Hippocampal formation (tissue), 2 donors: ENCODE results near the gene EEFSEC.

Experiments used
- DNase-seq, 2 donors: peaks; one replicate each; lab custom pipeline; 2025; lab: John Stamatoyannopoulos, UW

The EEFSEC gene

DNA sequence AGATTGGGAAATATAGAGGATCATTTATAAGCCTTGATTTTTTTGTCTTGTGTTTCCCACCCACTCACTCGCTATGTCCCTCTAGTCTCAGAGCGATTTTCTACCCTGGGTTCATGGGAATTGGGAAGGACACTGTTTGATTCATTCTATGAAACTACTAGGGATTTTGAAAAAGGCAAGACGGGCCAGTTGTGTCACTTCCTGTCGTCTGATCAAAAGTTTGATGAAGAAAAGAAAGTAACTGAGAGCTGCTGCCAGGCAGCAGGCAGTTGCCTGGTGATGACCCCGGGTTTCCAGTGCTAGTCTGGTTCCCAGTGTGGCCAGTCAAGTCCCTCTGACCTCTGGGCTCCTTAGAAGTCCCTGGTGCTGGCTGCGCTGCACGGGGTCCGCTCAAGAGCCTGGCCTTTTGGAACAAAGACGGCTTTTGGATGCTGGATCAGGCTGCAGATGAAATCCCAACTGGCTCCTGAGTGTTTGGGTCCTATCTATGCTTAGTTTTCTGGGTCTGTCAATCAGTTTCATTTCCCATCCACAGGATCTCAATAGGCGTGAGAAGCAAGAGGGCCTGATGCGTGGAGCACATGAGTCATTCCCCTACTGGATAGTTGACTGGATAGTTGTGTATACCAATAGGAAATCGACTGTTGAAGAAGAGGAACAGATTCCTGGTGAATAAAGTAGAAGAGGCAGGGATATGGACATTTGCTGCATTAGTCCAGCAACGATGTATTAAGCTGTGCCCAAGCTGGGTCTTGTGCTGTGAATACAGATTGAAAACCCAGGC, 89.7 kb downstream of the EEFSEC start:
- DNase-seq, result no peak

GRCh38 chr3:128243602-128244504, 90.6 kb downstream of the EEFSEC start:
- DNase-seq, result no peak

DNA sequence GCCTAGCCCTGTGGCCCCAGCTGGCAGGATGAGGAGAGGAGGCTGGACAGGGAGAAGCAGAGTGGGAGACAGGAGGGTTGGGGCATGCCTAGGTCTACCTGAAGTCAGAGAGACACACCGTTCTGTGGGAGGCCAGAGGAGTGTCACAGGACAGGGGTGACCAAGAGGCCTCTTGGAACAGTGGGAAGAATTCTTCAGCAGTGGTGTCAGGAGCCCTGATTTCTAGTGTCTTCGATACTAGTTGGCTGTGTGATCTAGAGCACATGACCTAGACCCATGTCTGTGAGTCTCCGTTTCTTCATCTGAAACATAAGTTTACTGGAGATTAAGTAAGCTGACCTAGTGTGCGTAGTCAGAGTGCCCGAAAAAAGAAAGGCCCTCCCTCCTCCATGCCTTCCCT, 92.2 kb downstream of the EEFSEC start:
- DNase-seq, result no peak

DNA sequence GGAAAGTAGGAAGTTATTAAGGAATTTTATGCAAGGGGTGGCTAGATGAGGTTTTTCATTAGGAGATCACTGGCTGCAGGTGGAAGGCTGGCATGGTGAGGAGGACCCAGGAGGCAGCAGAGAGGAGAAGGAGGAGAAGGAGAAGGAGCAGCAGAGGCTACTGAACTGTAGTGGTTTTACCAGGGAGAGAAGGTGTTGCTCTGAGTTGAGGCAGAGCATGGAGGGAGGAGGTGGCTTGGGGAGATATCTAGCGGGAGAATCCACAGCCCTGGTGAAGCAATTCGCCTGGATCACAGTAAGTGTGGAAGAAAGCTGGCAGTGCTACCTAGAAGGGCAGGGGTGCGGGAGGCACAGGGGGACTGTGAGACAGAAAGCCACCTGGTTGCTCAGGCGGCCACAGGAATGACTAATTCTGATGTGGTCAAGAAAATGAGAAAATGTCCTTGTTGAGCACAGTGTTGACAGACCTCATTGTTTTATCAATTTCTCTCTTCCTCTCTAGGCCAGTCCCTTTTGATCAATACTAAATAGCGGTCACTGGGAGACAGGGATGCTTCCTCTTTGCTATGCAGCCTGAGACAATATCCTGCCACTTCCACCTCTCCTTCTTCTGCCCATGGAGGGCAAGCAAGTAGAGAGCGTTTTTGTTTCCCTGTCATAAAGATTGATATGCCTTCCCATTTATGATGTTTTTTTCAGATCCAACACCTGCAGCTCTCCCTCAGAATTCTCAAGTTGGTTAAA, 94.6 kb downstream of the EEFSEC start:
- no peak for DNase-seq

GRCh38 chr3:128252083-128252482, 98.8 kb downstream of the EEFSEC start:
- no peak for DNase-seq

DNA sequence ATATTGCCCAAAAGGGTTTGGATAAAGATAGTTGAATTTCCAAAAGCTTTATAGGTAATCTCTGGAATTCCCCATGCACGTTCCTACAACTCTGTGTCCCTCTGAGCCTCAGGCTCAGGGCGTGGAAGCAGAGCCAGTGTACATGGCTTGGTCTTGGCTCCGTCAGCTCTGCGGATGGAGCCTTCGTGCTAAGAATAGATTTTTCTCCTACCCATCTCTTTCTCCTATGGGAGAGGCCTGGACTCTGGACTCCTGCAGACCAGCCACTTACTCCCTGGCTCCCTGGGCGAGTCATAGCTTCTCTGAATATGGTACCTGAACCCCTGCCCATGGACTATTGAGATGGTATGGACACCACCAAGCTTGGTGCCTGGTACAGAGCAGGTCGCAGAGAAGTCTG, 99.9 kb downstream of the EEFSEC start:
- DNase-seq, result no peak

DNA sequence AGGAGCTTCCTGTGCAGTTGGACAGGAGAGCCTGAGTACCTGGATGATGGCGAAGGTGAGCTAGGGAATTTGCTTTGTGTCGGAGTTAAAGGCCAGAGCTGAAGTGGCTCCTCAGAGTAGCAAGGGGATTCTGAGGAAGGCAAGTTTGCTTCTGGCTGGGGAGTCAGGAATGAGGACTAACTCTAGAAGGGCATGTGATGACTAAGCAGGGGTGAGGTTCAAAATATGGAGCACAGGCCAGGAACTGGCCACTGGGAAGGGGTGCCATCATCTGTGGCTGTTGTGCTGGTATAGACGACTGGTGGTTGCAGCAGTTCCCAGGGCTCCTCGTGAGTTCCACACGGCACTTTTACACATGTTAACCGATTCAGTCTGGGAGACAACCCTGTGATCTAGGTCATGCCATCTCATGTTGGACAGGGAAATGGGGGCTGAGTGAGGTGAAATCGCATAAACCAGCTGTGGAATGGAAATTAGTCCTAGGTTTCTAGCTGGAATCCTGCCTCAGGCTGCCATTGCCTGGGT, 100.8 kb downstream of the EEFSEC start:
- DNase-seq, result no peak

GRCh38 chr3:128254967-128255366, 101.7 kb downstream of the EEFSEC start:
- no peak for DNase-seq

DNA sequence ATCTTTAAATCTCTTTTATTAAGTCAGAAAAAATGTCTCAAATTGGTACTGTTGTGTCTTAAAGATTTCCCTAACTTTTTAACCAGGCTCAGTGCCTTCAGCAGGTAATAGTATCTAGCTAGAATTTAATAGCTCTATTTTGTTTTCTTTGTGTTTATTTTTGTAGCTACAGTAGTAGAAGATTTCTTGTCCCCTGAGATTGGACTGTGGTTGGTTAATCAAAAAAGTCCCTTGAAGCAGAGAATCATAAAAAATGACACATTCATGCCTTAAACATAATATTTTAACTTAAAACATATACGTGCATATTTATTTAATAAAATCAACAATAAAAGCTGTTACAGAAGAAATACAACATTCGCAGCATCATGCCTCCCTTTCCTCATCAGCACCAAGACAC, 102.8 kb downstream of the EEFSEC start:
- DNase-seq, result no peak

GRCh38 chr3:128257632-128258031, 104.4 kb downstream of the EEFSEC start:
- no peak for DNase-seq

- DNase-seq, result no peak
Measured at GRCh38 chr3:128260275-128260674, 107.0 kb downstream of the EEFSEC start.

GRCh38 chr3:128262457-128262856, 109.2 kb downstream of the EEFSEC start:
- DNase-seq, result no peak

DNA sequence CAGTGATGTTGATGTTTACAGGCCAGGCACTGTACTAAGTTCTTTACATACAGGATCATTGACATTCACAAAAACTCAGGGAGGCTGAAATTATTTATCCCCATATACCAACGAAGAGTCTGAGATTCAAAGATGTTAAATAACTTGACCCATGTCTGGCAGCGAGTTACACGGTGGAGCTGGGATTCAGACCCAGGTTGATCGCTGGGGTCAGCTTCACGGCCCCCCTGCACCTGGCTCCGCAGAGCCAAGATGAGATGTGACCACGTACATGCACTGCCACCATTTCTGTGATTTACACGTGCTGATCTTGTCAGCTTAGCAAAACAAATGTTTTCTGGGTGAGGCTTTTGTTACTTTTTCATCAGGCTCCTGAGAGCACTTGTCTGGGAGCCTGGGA, 109.8 kb downstream of the EEFSEC start:
- no peak for DNase-seq

GRCh38 chr3:128263946-128264345, 110.7 kb downstream of the EEFSEC start:
- DNase-seq, result no peak

GRCh38 chr3:128266453-128266852, 113.2 kb downstream of the EEFSEC start:
- DNase-seq, result no peak

- DNase-seq, result no peak
Measured at GRCh38 chr3:128267541-128267940, 114.3 kb downstream of the EEFSEC start.

DNA sequence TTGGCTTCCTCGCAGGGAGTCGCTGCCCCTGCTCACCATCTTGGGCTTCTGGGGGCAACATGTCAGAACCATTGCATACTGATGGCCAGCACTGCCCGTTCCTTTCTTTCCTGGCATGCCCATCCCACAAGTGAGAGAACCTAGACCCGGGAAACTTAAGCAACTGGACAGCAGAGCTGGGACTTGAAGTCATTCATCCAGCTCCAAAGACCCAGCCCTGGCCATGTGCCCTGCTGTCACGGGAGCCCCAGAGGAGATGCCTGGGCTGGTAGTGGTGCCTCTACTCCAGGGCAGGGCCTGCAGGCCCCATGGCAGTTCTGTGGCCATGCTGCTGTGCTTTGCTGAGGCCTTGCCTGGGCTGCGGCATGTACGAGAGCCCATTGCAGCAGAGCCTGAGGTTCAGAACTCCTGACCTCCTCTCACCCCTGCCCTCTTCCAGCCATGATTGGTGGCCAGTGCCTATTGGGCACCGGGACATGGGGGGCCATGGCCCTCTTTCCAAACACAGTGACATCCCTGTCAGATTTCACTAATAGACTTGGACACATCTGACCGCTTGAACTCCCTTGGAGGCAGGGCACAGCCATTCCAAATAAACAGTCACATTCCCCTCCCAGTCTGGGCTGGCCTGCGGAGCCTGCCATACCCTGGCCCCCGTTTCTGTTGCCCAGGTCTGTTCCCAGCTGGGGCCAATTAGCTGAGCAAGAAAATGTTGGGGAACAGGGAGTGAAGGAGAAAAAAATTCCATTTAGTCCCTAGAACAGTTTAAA, 115.9 kb downstream of the EEFSEC start:
- DNase-seq, result no peak

GRCh38 chr3:128269796-128270195, 116.5 kb downstream of the EEFSEC start:
- no peak for DNase-seq

DNA sequence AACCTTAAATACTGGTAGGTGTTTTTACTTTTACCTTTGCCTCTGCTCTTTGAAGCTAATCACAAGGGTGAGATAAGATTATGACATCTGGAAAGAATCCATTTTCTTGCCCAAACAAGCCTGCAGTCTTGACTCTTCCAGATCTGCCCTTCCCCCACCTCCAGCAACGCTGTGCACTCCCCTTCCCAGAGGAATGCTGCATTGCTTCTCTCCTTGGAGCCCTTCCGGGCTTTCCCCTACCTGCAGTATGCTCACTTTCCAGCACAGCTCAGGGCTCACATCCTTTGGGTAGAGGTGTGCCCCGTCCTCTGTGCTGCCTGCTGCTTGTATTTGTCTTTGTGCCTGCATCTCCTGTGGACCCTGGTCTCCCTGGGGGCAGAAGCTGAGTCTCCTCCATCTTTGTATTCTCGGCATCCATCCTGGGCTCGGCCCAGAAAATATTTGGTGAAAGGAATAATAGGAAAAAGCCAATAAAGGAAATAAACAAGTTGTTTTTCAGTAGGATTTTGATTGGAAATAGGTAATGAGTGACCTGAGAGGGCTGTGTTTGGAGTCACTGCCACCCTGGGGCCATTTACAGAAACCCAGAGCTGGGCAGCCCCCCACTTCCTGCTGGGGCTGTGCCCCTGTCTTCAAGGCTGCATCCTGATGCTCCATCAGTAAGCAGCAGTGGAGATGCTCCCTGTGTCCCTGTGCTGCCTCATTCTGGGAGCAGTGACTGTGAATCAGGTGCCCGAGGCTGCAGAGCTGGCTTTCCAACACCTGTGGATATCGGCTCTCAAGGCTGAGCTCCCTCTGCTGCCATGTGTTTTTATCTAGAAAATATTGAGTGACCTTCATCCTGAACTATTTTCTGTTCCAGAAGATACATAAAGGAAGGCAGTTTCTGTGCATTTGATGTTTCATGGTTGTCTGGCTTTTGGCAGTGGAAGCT, 117.5 kb downstream of the EEFSEC start:
- no peak for DNase-seq
